ENCODE measurements around the gene LYRM1. TPM values are rescaled to one million over a fixed set of nuclear protein-coding genes. Genes with fewer than 3 reads are reported as not detected.
A peak's percentile ranks its signal among the peaks of the same experiment; 100 is the strongest.

LYRM1 gene
- polyA plus RNA-seq, 2 donors: 15.8 to 15.9 TPM

- Histone ChIP-seq H3K36me3 (ENCODE audit: control insufficient read depth in 2 of 2, insufficient read depth in 2 of 2, low read length in 1 of 2) (no peaks in the 10 kb centered on the region), H3K27ac (ENCODE audit: low read depth in 2 of 2, low read length in 1 of 2) (peak overlapping the region; percentile 97 to 98), H3K9me3 (ENCODE audit: control insufficient read depth in 2 of 2, insufficient read depth in 1 of 2, low read depth in 1 of 2, low read length in 1 of 2) (no peaks in the 10 kb centered on the region), H3K27me3 (ENCODE audit: control insufficient read depth in 1 of 2, insufficient read depth in 2 of 2, low read length in 2 of 2) (no peaks in the 10 kb centered on the region), H3K4me3 (ENCODE audit: low read depth in 1 of 2, low read length in 2 of 2) (peak overlapping the region in 1 of 2 donors; percentile 55), H3K4me1 (ENCODE audit: control insufficient read depth in 2 of 2, insufficient read depth in 2 of 2, low read length in 1 of 2) (peaks cover 0 to 4% of the 10 kb centered on the region in 2 donors)
- 13 to 16% methylated on average over 5 of the region's 5 CpGs for WGBS, 2 donors
Measured at GRCh38 chr16:20899071-20899470, 1.5 kb upstream of the LYRM1 start.

- Histone ChIP-seq H3K36me3 (ENCODE audit: control insufficient read depth in 2 of 2, insufficient read depth in 2 of 2, low read length in 1 of 2) (no peaks in the 10 kb centered on the region), H3K27me3 (ENCODE audit: control insufficient read depth in 1 of 2, insufficient read depth in 2 of 2, low read length in 2 of 2) (no peaks in the 10 kb centered on the region), H3K9me3 (ENCODE audit: control insufficient read depth in 2 of 2, insufficient read depth in 1 of 2, low read depth in 1 of 2, low read length in 1 of 2) (no peaks in the 10 kb centered on the region), H3K4me1 (ENCODE audit: control insufficient read depth in 2 of 2, insufficient read depth in 2 of 2, low read length in 1 of 2) (peaks cover 0 to 4% of the 10 kb centered on the region in 2 donors), H3K4me3 (ENCODE audit: low read depth in 1 of 2, low read length in 2 of 2) (peak overlapping the region; percentile 55 to 88), H3K27ac (ENCODE audit: low read depth in 2 of 2, low read length in 1 of 2) (peak overlapping the region; percentile 97 to 98)
- 0 to 1% methylated on average over 23 of the region's 23 CpGs for WGBS, 2 donors
Measured at GRCh38 chr16:20899477-20900298, 883 bp upstream of the LYRM1 start.

GRCh38 chr16:20901068-20901435, 481 bp downstream of the LYRM1 start:
- Histone ChIP-seq H3K27ac (ENCODE audit: low read depth in 2 of 2, low read length in 1 of 2) (peak overlapping the region; percentile 97 to 98), H3K36me3 (ENCODE audit: control insufficient read depth in 2 of 2, insufficient read depth in 2 of 2, low read length in 1 of 2) (no peaks in the 10 kb centered on the region), H3K4me1 (ENCODE audit: control insufficient read depth in 2 of 2, insufficient read depth in 2 of 2, low read length in 1 of 2) (peaks cover 0 to 6% of the 10 kb centered on the region in 2 donors), H3K9me3 (ENCODE audit: control insufficient read depth in 2 of 2, insufficient read depth in 1 of 2, low read depth in 1 of 2, low read length in 1 of 2) (no peaks in the 10 kb centered on the region), H3K27me3 (ENCODE audit: control insufficient read depth in 1 of 2, insufficient read depth in 2 of 2, low read length in 2 of 2) (no peaks in the 10 kb centered on the region), H3K4me3 (ENCODE audit: low read depth in 1 of 2, low read length in 2 of 2) (peak overlapping the region; percentile 55 to 88)
- 0% methylated on average over 20 of the region's 20 CpGs for WGBS, 2 donors

GRCh38 chr16:20901436-20902112, 1.0 kb downstream of the LYRM1 start:
- H3K27me3 ChIP-seq (ENCODE audit: control insufficient read depth in 1 of 2, insufficient read depth in 2 of 2, low read length in 2 of 2): no peaks in the 10 kb centered on the region
- peak overlapping the region; percentile 97 to 98 for H3K27ac ChIP-seq (ENCODE audit: low read depth in 2 of 2, low read length in 1 of 2)
- no peaks in the 10 kb centered on the region for H3K36me3 ChIP-seq (ENCODE audit: control insufficient read depth in 2 of 2, insufficient read depth in 2 of 2, low read length in 1 of 2)
- 25 to 29% methylated on average over 27 of the region's 27 CpGs for WGBS, 2 donors
- H3K9me3 ChIP-seq (ENCODE audit: control insufficient read depth in 2 of 2, insufficient read depth in 1 of 2, low read depth in 1 of 2, low read length in 1 of 2): no peaks in the 10 kb centered on the region
- H3K4me1 ChIP-seq (ENCODE audit: control insufficient read depth in 2 of 2, insufficient read depth in 2 of 2, low read length in 1 of 2): peaks cover 0 to 7% of the 10 kb centered on the region in 2 donors
- peak overlapping the region; percentile 55 to 88 for H3K4me3 ChIP-seq (ENCODE audit: low read depth in 1 of 2, low read length in 2 of 2)

- peak overlapping the region in 1 of 2 donors; percentile 55 for H3K4me3 ChIP-seq (ENCODE audit: low read depth in 1 of 2, low read length in 2 of 2)
- H3K4me1 ChIP-seq (ENCODE audit: control insufficient read depth in 2 of 2, insufficient read depth in 2 of 2, low read length in 1 of 2): peaks cover 0 to 5% of the 10 kb centered on the region in 2 donors
- H3K27me3 ChIP-seq (ENCODE audit: control insufficient read depth in 1 of 2, insufficient read depth in 2 of 2, low read length in 2 of 2): no peaks in the 10 kb centered on the region
- H3K27ac ChIP-seq (ENCODE audit: low read depth in 2 of 2, low read length in 1 of 2): peak overlapping the region in 1 of 2 donors; percentile 52
- WGBS, 2 donors: 90 to 96% methylated on average over 6 of the region's 6 CpGs
- H3K36me3 ChIP-seq (ENCODE audit: control insufficient read depth in 2 of 2, insufficient read depth in 2 of 2, low read length in 1 of 2): no peaks in the 10 kb centered on the region
- H3K9me3 ChIP-seq (ENCODE audit: control insufficient read depth in 2 of 2, insufficient read depth in 1 of 2, low read depth in 1 of 2, low read length in 1 of 2): no peaks in the 10 kb centered on the region
Measured at GRCh38 chr16:20902426-20902825, 1.9 kb downstream of the LYRM1 start.

- Histone ChIP-seq H3K4me1 (ENCODE audit: control insufficient read depth in 2 of 2, insufficient read depth in 2 of 2, low read length in 1 of 2) (peaks cover 0 to 3% of the 10 kb centered on the region in 2 donors), H3K4me3 (ENCODE audit: low read depth in 1 of 2, low read length in 2 of 2) (no peak overlapping the region), H3K27ac (ENCODE audit: low read depth in 2 of 2, low read length in 1 of 2) (peak overlapping the region in 1 of 2 donors; percentile 33), H3K9me3 (ENCODE audit: control insufficient read depth in 2 of 2, insufficient read depth in 1 of 2, low read depth in 1 of 2, low read length in 1 of 2) (no peaks in the 10 kb centered on the region), H3K27me3 (ENCODE audit: control insufficient read depth in 1 of 2, insufficient read depth in 2 of 2, low read length in 2 of 2) (no peaks in the 10 kb centered on the region), H3K36me3 (ENCODE audit: control insufficient read depth in 2 of 2, insufficient read depth in 2 of 2, low read length in 1 of 2) (no peaks in the 10 kb centered on the region)
- 80 to 91% methylated on average over 5 of the region's 5 CpGs for WGBS, 2 donors
Measured at GRCh38 chr16:20903116-20903898, 2.7 kb downstream of the LYRM1 start.

- no peaks in the 10 kb centered on the region for H3K27me3 ChIP-seq (ENCODE audit: control insufficient read depth in 1 of 2, insufficient read depth in 2 of 2, low read length in 2 of 2)
- H3K36me3 ChIP-seq (ENCODE audit: control insufficient read depth in 2 of 2, insufficient read depth in 2 of 2, low read length in 1 of 2): no peaks in the 10 kb centered on the region
- no peak overlapping the region for H3K4me3 ChIP-seq (ENCODE audit: low read depth in 1 of 2, low read length in 2 of 2)
- H3K4me1 ChIP-seq (ENCODE audit: control insufficient read depth in 2 of 2, insufficient read depth in 2 of 2, low read length in 1 of 2): peaks cover 0 to 3% of the 10 kb centered on the region in 2 donors
- H3K9me3 ChIP-seq (ENCODE audit: control insufficient read depth in 2 of 2, insufficient read depth in 1 of 2, low read depth in 1 of 2, low read length in 1 of 2): no peaks in the 10 kb centered on the region
- H3K27ac ChIP-seq (ENCODE audit: low read depth in 2 of 2, low read length in 1 of 2): no peak overlapping the region
- 40 to 42% methylated on average over 5 of the region's 5 CpGs for WGBS, 2 donors
Measured at GRCh38 chr16:20903899-20904506, 3.4 kb downstream of the LYRM1 start.

GRCh38 chr16:20904507-20905081, 4.0 kb downstream of the LYRM1 start:
- Histone ChIP-seq H3K36me3 (ENCODE audit: control insufficient read depth in 2 of 2, insufficient read depth in 2 of 2, low read length in 1 of 2) (no peaks in the 10 kb centered on the region), H3K27ac (ENCODE audit: low read depth in 2 of 2, low read length in 1 of 2) (no peak overlapping the region), H3K4me1 (ENCODE audit: control insufficient read depth in 2 of 2, insufficient read depth in 2 of 2, low read length in 1 of 2) (peaks cover 0 to 3% of the 10 kb centered on the region in 2 donors), H3K27me3 (ENCODE audit: control insufficient read depth in 1 of 2, insufficient read depth in 2 of 2, low read length in 2 of 2) (no peaks in the 10 kb centered on the region), H3K4me3 (ENCODE audit: low read depth in 1 of 2, low read length in 2 of 2) (no peak overlapping the region), H3K9me3 (ENCODE audit: control insufficient read depth in 2 of 2, insufficient read depth in 1 of 2, low read depth in 1 of 2, low read length in 1 of 2) (no peaks in the 10 kb centered on the region)
- WGBS, 2 donors: 14 to 20% methylated on average over 3 of the region's 3 CpGs

GRCh38 chr16:20905576-20905975, 5.0 kb downstream of the LYRM1 start:
- H3K4me3 ChIP-seq (ENCODE audit: low read depth in 1 of 2, low read length in 2 of 2): no peak overlapping the region
- no peaks in the 10 kb centered on the region for H3K27me3 ChIP-seq (ENCODE audit: control insufficient read depth in 1 of 2, insufficient read depth in 2 of 2, low read length in 2 of 2)
- no peaks in the 10 kb centered on the region for H3K9me3 ChIP-seq (ENCODE audit: control insufficient read depth in 2 of 2, insufficient read depth in 1 of 2, low read depth in 1 of 2, low read length in 1 of 2)
- H3K36me3 ChIP-seq (ENCODE audit: control insufficient read depth in 2 of 2, insufficient read depth in 2 of 2, low read length in 1 of 2): no peaks in the 10 kb centered on the region
- peak overlapping the region; percentile 21 to 67 for H3K27ac ChIP-seq (ENCODE audit: low read depth in 2 of 2, low read length in 1 of 2)
- peaks cover 0 to 3% of the 10 kb centered on the region in 2 donors for H3K4me1 ChIP-seq (ENCODE audit: control insufficient read depth in 2 of 2, insufficient read depth in 2 of 2, low read length in 1 of 2)
- WGBS, 2 donors: 62 to 64% methylated on average over 3 of the region's 3 CpGs

All from esophagus (tissue), 2 donors.